PC-9 (cell line): ENCODE measurements around the gene SEMA4A.

Experiments
- EZH2 ChIP-seq: fragments of 200-600 bp; sonication (generic); IDR thresholded peaks from 2 replicates; pipeline ENCODE4 v1.8.0; 2017; ENCODE audit warnings: antibody characterized with exemption, low read depth
- TF ChIP-seq, protein P1 (sequence below): fragments of 200-600 bp; sonication (generic); conservative IDR thresholded peaks from 2 replicates; pipeline ENCODE4 v1.6.1; 2017; ENCODE audit warnings: mixed run types, antibody characterized with exemption, mild to moderate bottlenecking, moderate library complexity

DNA sequence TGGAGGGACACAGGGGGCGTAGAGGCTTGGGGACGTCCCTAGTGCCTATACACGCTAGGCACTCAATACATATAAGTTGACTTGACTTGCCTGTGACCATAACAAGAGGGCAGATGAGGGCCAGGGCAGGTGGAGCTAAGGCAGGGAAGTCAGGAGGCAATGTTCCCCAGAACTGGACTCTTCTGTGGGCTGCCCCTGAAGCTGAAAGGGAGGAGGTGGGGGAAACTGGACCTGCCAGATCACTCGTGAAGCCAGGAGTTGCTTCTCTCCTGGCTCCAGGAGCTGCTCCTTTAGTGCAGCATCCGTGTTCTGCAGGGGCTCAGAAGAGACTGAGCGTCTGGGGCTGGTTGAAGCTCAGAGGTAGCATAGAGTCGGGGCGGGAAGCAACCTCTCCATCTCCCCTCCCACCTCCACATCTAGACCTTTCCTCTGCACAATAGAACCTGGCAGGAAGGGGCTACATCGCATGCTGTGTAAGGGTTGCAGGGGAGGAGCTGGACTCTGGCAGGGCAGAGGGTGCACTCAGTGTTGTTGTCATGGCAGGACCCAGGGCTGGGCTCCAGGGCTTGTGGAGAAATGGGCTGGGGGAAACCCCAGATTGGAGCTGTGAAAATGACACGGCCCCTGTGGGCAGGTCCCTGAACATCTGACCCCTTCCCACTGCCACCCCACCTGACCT is 2.9 kb upstream of the SEMA4A start:
- TF ChIP-seq, protein P1, sequence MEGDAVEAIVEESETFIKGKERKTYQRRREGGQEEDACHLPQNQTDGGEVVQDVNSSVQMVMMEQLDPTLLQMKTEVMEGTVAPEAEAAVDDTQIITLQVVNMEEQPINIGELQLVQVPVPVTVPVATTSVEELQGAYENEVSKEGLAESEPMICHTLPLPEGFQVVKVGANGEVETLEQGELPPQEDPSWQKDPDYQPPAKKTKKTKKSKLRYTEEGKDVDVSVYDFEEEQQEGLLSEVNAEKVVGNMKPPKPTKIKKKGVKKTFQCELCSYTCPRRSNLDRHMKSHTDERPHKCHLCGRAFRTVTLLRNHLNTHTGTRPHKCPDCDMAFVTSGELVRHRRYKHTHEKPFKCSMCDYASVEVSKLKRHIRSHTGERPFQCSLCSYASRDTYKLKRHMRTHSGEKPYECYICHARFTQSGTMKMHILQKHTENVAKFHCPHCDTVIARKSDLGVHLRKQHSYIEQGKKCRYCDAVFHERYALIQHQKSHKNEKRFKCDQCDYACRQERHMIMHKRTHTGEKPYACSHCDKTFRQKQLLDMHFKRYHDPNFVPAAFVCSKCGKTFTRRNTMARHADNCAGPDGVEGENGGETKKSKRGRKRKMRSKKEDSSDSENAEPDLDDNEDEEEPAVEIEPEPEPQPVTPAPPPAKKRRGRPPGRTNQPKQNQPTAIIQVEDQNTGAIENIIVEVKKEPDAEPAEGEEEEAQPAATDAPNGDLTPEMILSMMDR, result no peak
- no peak for TF ChIP-seq EZH2
